WTC11 (cell line): ENCODE data around the gene FOXP1. TPM values are rescaled to one million over a fixed set of nuclear protein-coding genes. Genes with fewer than 3 reads are reported as not detected.
A peak's percentile ranks its signal among the peaks of the same experiment; 100 is the strongest.

ENCODE experiments used
- ATAC-seq: fragments of 200-7000 bp; cut with Tn5 transposase; 2 replicates; pipeline ENCODE4 v1.10.0; 2021; ENCODE audit warnings: mild to moderate bottlenecking, moderate library complexity
- CTCF ChIA-PET: fragments of 300-600 bp; sonication (Branson Sonifier 250); formaldehyde crosslinking; loops from one replicate; lab custom pipeline; 2021; ENCODE audit warnings: antibody characterized with exemption; lab: Charles Lee
- POLR2A ChIA-PET: fragments of 350-600 bp; sonication (Branson Sonifier 250); formaldehyde crosslinking; loops from one replicate; lab custom pipeline; 2021; ENCODE audit warnings: antibody characterized with exemption; lab: Charles Lee
- DNase-seq: peaks from one replicate; pipeline ENCODE4 v3.0.0; 2021; ENCODE audit warnings: low spot score
- H3K27ac Mint-ChIP-seq: 2 replicates; pipeline ENCODE4 v1.8.0; 2021; ENCODE audit warnings: mixed read lengths
- H3K27me3 Mint-ChIP-seq: 2 replicates; pipeline ENCODE4 v1.8.0; 2021; ENCODE audit warnings: low read depth, mild to moderate bottlenecking, moderate library complexity, mixed read lengths
- H3K36me3 Mint-ChIP-seq: 2 replicates; pipeline ENCODE4 v1.8.0; 2021; ENCODE audit warnings: mixed read lengths
- H3K4me1 Mint-ChIP-seq: 2 replicates; pipeline ENCODE4 v1.8.0; 2022; ENCODE audit warnings: mixed read lengths
- H3K4me3 Mint-ChIP-seq: 2 replicates; pipeline ENCODE4 v1.8.0; 2021; ENCODE audit warnings: mild to moderate bottlenecking, moderate library complexity, mixed read lengths
- H3K9me3 Mint-ChIP-seq: 2 replicates; pipeline ENCODE4 v1.8.0; 2021; ENCODE audit warnings: mixed read lengths
- ATF6 ChIP-seq: sonication (generic); formaldehyde crosslinking; IDR thresholded peaks from 2 replicates; pipeline ENCODE4 v1.8.1; 2023; ENCODE audit warnings: mild to moderate bottlenecking, missing genetic modification reagents
- CREM ChIP-seq: sonication (generic); formaldehyde crosslinking; IDR thresholded peaks from 2 replicates; pipeline ENCODE4 v1.8.1; 2022; ENCODE audit warnings: mild to moderate bottlenecking, missing genetic modification reagents, moderate library complexity
- EMX1 ChIP-seq: fragments of 250-450 bp; sonication (Bioruptor Pico); IDR thresholded peaks from 2 replicates; pipeline ENCODE4 v1.8.0; 2021; ENCODE audit warnings: mild to moderate bottlenecking
- ESRRA ChIP-seq: sonication (generic); formaldehyde crosslinking; IDR thresholded peaks from 2 replicates; pipeline ENCODE4 v1.8.1; 2022; ENCODE audit warnings: mild to moderate bottlenecking, missing genetic modification reagents, borderline replicate concordance
- FOXK1 ChIP-seq: sonication (generic); formaldehyde crosslinking; IDR thresholded peaks from 2 replicates; pipeline ENCODE4 v1.8.0; 2022; ENCODE audit warnings: mild to moderate bottlenecking, moderate library complexity, missing genetic modification reagents
- IRF2 ChIP-seq: sonication (generic); formaldehyde crosslinking; IDR thresholded peaks from 2 replicates; pipeline ENCODE4 v1.8.0; 2022; ENCODE audit warnings: low read depth, missing genetic modification reagents, borderline replicate concordance
- JUN ChIP-seq: sonication (generic); formaldehyde crosslinking; IDR thresholded peaks from 2 replicates; pipeline ENCODE4 v1.8.0; 2023; ENCODE audit warnings: mild to moderate bottlenecking, missing genetic modification reagents
- NFE2L1 ChIP-seq: sonication (generic); formaldehyde crosslinking; IDR thresholded peaks from 2 replicates; pipeline ENCODE4 v1.8.1; 2023; ENCODE audit warnings: missing genetic modification reagents
- NR1H2 ChIP-seq: sonication (generic); formaldehyde crosslinking; IDR thresholded peaks from 2 replicates; pipeline ENCODE4 v1.9.0; 2021; ENCODE audit warnings: mild to moderate bottlenecking, moderate library complexity, missing genetic modification reagents
- RORB ChIP-seq: fragments of 250-450 bp; sonication (Bioruptor Pico); IDR thresholded peaks from 2 replicates; pipeline ENCODE4 v1.9.0; 2021; ENCODE audit warnings: mild to moderate bottlenecking
- SMAD4 ChIP-seq: sonication (generic); formaldehyde crosslinking; IDR thresholded peaks from 2 replicates; pipeline ENCODE4 v1.8.0; 2022; ENCODE audit warnings: mild to moderate bottlenecking, missing genetic modification reagents
- SOX15 ChIP-seq: fragments of 250-450 bp; sonication (Bioruptor Pico); IDR thresholded peaks from 2 replicates; pipeline ENCODE4 v1.9.0; 2021; ENCODE audit warnings: mild to moderate bottlenecking
- TEAD4 ChIP-seq: sonication (generic); formaldehyde crosslinking; IDR thresholded peaks from 2 replicates; pipeline ENCODE4 v1.8.0; 2022; ENCODE audit warnings: mild to moderate bottlenecking, missing genetic modification reagents
- TP53 ChIP-seq: sonication (generic); formaldehyde crosslinking; IDR thresholded peaks from 2 replicates; pipeline ENCODE4 v1.8.1; 2023; ENCODE audit warnings: mild to moderate bottlenecking, missing genetic modification reagents
- ZBTB21 ChIP-seq: sonication (generic); formaldehyde crosslinking; IDR thresholded peaks from 2 replicates; pipeline ENCODE4 v1.8.1; 2023; ENCODE audit warnings: mild to moderate bottlenecking, missing genetic modification reagents, borderline replicate concordance
- ZBTB43 ChIP-seq: sonication (generic); formaldehyde crosslinking; IDR thresholded peaks from 2 replicates; pipeline ENCODE4 v1.8.1; 2023; ENCODE audit warnings: mild to moderate bottlenecking, missing genetic modification reagents
- ZNF512 ChIP-seq: sonication (generic); formaldehyde crosslinking; IDR thresholded peaks from 2 replicates; pipeline ENCODE4 v1.8.1; 2022; ENCODE audit warnings: missing genetic modification reagents, borderline replicate concordance
- total RNA-seq: library from RNA; stranded (reverse); gene quantifications from 3 replicates; pipeline ENCODE4 v1.2.3, GENCODE V29; 2021
- TF ChIP-seq, protein P1 (sequence below): sonication (generic); formaldehyde crosslinking; conservative IDR thresholded peaks from 2 replicates; pipeline ENCODE4 v1.8.1; 2023; ENCODE audit warnings: mild to moderate bottlenecking, low read depth, missing genetic modification reagents, moderate library complexity
- TF ChIP-seq, protein P2 (sequence below): sonication (generic); formaldehyde crosslinking; IDR thresholded peaks from 2 replicates; pipeline ENCODE4 v1.8.0; 2022; ENCODE audit warnings: mild to moderate bottlenecking, missing genetic modification reagents
- TF ChIP-seq, protein P3 (sequence below): fragments of 200-600 bp; IDR thresholded peaks from 2 replicates; pipeline ENCODE4 v1.8.0; 2022; ENCODE audit warnings: antibody characterized with exemption

FOXP1 gene
- total RNA-seq, 1 experiment from 2014 or later, result 25.8 TPM

DNA sequence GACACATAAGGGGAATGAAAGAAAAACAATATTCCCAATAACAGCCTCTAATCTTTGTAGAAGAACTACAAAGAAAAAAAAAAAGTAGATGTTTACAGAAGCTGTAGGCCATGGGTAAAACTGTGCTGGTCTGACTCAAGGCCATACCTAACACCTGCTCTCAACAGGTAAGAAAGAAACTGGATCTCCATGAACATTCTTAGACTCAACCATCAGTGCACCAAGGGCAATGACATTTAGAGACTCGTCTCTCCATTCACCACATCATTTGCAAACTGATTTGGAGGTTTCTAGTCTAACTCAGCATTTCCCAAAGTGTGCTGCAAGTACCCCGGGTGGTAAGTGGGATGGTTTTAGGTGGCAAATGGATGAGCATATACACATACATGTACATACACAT, 164.2 kb downstream of the FOXP1 start:
- POLR2A ChIA-PET, result interaction anchor here (0.6 to 0.7 kb wide), 2 partner anchors 30 to 254 kb away, joined by 3 to 4 read pairs; no protein-coding TSS in a partner anchor
- Mint-ChIP-seq H3K4me3 (no peak overlapping the region), H3K9me3 (no peaks in the 10 kb centered on the region), H3K27ac (no peak overlapping the region), H3K27me3 (no peaks in the 10 kb centered on the region), H3K36me3 (no peaks in the 10 kb centered on the region), H3K4me1 (peaks cover 22% of the 10 kb centered on the region)
- TF ChIP-seq TEAD4 (CRISPR knock-in tag) (no peak), RORB (CRISPR knock-in tag) (no peak), ZBTB21 (no peak), ESRRA (CRISPR knock-in tag) (no peak), EMX1 (CRISPR knock-in tag) (no peak), FOXK1 (no peak), TP53 (no peak)
- TF ChIP-seq, protein P1, sequence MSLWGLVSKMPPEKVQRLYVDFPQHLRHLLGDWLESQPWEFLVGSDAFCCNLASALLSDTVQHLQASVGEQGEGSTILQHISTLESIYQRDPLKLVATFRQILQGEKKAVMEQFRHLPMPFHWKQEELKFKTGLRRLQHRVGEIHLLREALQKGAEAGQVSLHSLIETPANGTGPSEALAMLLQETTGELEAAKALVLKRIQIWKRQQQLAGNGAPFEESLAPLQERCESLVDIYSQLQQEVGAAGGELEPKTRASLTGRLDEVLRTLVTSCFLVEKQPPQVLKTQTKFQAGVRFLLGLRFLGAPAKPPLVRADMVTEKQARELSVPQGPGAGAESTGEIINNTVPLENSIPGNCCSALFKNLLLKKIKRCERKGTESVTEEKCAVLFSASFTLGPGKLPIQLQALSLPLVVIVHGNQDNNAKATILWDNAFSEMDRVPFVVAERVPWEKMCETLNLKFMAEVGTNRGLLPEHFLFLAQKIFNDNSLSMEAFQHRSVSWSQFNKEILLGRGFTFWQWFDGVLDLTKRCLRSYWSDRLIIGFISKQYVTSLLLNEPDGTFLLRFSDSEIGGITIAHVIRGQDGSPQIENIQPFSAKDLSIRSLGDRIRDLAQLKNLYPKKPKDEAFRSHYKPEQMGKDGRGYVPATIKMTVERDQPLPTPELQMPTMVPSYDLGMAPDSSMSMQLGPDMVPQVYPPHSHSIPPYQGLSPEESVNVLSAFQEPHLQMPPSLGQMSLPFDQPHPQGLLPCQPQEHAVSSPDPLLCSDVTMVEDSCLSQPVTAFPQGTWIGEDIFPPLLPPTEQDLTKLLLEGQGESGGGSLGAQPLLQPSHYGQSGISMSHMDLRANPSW (CRISPR knock-in tag), result no peak
- TF ChIP-seq, protein P2, sequence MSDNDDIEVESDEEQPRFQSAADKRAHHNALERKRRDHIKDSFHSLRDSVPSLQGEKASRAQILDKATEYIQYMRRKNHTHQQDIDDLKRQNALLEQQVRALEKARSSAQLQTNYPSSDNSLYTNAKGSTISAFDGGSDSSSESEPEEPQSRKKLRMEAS (CRISPR knock-in tag), result no peak
- CTCF ChIA-PET, result interaction anchor here (1.1 kb wide), 1 partner anchor 22 kb away, joined by 3 read pairs; no protein-coding TSS in a partner anchor
- ATAC-seq (no peak), DNase-seq (no peak)

DNA sequence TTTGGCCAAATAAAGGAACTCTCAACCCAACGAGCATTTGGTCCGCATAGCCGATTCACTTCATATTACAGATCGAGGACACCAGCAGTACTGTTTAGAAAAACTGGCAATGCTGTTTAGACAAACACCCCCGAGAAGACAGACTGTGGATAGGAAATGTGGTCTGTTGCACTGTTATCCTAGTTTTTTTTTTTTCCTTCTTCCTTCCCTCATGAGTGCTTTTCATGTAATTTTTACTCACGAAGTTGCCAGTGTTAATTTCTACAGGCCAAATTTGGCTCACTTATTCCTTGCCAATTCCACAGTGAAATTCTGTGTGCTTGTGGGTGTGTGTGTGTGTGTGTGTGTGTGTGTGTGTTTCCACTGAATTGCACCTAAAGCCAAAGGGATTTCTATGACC, 165.7 kb downstream of the FOXP1 start:
- no peak overlapping the region for H3K4me3 Mint-ChIP-seq
- ChIA-PET POLR2A (interaction anchor here (0.6 kb wide), 1 partner anchor 98 kb away, joined by 3 read pairs; no protein-coding TSS in a partner anchor), CTCF (interaction anchor here (1.0 to 2.1 kb wide), 3 partner anchors 8 to 28 kb away, joined by 3 to 13 read pairs (median 6); no protein-coding TSS in a partner anchor)
- TF ChIP-seq ZBTB43 (no peak), NFE2L1 (CRISPR knock-in tag) (no peak), TEAD4 (CRISPR knock-in tag) (no peak), SOX15 (CRISPR knock-in tag) (no peak)
- no peaks in the 10 kb centered on the region for H3K27me3 Mint-ChIP-seq
- no peak overlapping the region for H3K27ac Mint-ChIP-seq
- DNase-seq (no peak), ATAC-seq (no peak)
- H3K36me3 Mint-ChIP-seq, result no peaks in the 10 kb centered on the region
- peaks cover 25% of the 10 kb centered on the region for H3K4me1 Mint-ChIP-seq
- H3K9me3 Mint-ChIP-seq, result no peaks in the 10 kb centered on the region

- H3K36me3 Mint-ChIP-seq, result no peaks in the 10 kb centered on the region
- ChIA-PET POLR2A (no interaction called here), CTCF (interaction anchor here (0.9 to 2.1 kb wide), 7 partner anchors 9 to 388 kb away, joined by 3 to 13 read pairs (median 4); no protein-coding TSS in a partner anchor)
- DNase-seq (peak; percentile 41), ATAC-seq (peak; percentile 92)
- peaks cover 19% of the 10 kb centered on the region for H3K4me1 Mint-ChIP-seq
- TF ChIP-seq CREM (CRISPR knock-in tag), result no peak
- no peak for TF ChIP-seq IRF2 (CRISPR knock-in tag)
- no peak for TF ChIP-seq JUN (CRISPR knock-in tag)
- TF ChIP-seq ZNF512 (CRISPR knock-in tag), result no peak
- TF ChIP-seq, protein P3, sequence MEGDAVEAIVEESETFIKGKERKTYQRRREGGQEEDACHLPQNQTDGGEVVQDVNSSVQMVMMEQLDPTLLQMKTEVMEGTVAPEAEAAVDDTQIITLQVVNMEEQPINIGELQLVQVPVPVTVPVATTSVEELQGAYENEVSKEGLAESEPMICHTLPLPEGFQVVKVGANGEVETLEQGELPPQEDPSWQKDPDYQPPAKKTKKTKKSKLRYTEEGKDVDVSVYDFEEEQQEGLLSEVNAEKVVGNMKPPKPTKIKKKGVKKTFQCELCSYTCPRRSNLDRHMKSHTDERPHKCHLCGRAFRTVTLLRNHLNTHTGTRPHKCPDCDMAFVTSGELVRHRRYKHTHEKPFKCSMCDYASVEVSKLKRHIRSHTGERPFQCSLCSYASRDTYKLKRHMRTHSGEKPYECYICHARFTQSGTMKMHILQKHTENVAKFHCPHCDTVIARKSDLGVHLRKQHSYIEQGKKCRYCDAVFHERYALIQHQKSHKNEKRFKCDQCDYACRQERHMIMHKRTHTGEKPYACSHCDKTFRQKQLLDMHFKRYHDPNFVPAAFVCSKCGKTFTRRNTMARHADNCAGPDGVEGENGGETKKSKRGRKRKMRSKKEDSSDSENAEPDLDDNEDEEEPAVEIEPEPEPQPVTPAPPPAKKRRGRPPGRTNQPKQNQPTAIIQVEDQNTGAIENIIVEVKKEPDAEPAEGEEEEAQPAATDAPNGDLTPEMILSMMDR, result 0 out of 2 replicates have a peak, but pooled peaks have one; percentile 14
- TF ChIP-seq SMAD4, result no peak
- no peak for TF ChIP-seq NR1H2
- no peak for TF ChIP-seq ATF6 (CRISPR knock-in tag)
- no peak overlapping the region for H3K27ac Mint-ChIP-seq
- no peaks in the 10 kb centered on the region for H3K9me3 Mint-ChIP-seq
- no peaks in the 10 kb centered on the region for H3K27me3 Mint-ChIP-seq
- no peak overlapping the region for H3K4me3 Mint-ChIP-seq
Observed at GRCh38 chr3:71416876-71417275, 166.7 kb downstream of the FOXP1 start.
